Activated CD4-positive, alpha-beta T cell treated with anti-CD3 and anti-CD28 coated beads for 1 hour (primary cell): Measurements from ENCODE around the gene MTERF4.

ENCODE experiments used
- DNase-seq: peaks from one replicate; pipeline ENCODE4 v3.0.0-alpha.2; 2020

Gene MTERF4

GRCh38 chr2:241102239-241102803, at the start of gene MTERF4:
MTERF4 (minus strand) TSS chr2:241102287; CDS start chr2:241102273, 14 bp downstream.
- peak; percentile 79 for DNase-seq

GRCh38 chr2:241150660-241151530, 48.8 kb upstream of the MTERF4 start:
- DNase-seq: no peak

- DNase-seq: peak; percentile 94
Measured at GRCh38 chr2:241149925-241150659, 48.0 kb upstream of the MTERF4 start, which contains the start of gene PPP1R7. PPP1R7 (plus strand) TSS chr2:241150467; CDS start chr2:241150496, 29 bp downstream.

GRCh38 chr2:241149675-241149924, 47.5 kb upstream of the MTERF4 start:
- DNase-seq: no peak

- DNase-seq: peak; percentile 87
Measured at GRCh38 chr2:241148891-241149674, 47.0 kb upstream of the MTERF4 start, which contains the start of gene PASK. PASK (minus strand) TSS chr2:241149472; CDS start chr2:241143032, 6,440 bp downstream.

GRCh38 chr2:241148239-241148638, 46.2 kb upstream of the MTERF4 start:
- DNase-seq: no peak

- DNase-seq: no peak
Measured at GRCh38 chr2:241147336-241147735, 45.2 kb upstream of the MTERF4 start.

GRCh38 chr2:241146286-241146685, 44.2 kb upstream of the MTERF4 start:
- DNase-seq: no peak

GRCh38 chr2:241142593-241142992, 40.5 kb upstream of the MTERF4 start:
- DNase-seq: no peak

GRCh38 chr2:241142063-241142462, 40.0 kb upstream of the MTERF4 start:
- DNase-seq: no peak

GRCh38 chr2:241141214-241141770, 39.2 kb upstream of the MTERF4 start:
- no peak for DNase-seq

GRCh38 chr2:241140445-241140840, 38.4 kb upstream of the MTERF4 start:
- no peak for DNase-seq

GRCh38 chr2:241139531-241140444, 37.7 kb upstream of the MTERF4 start:
- no peak for DNase-seq

- no peak for DNase-seq
Measured at GRCh38 chr2:241138471-241138870, 36.4 kb upstream of the MTERF4 start.

GRCh38 chr2:241137276-241138190, 35.4 kb upstream of the MTERF4 start:
- no peak for DNase-seq

- no peak for DNase-seq
Measured at GRCh38 chr2:241136661-241137260, 34.7 kb upstream of the MTERF4 start.

- no peak for DNase-seq
Measured at GRCh38 chr2:241136191-241136590, 34.1 kb upstream of the MTERF4 start.

- DNase-seq: no peak
Measured at GRCh38 chr2:241135737-241136136, 33.6 kb upstream of the MTERF4 start.

GRCh38 chr2:241134711-241135110, 32.6 kb upstream of the MTERF4 start:
- no peak for DNase-seq

GRCh38 chr2:241133436-241133820, 31.3 kb upstream of the MTERF4 start:
- DNase-seq: no peak
